ENCODE results near the gene VPS18. TPM values are rescaled to one million over a fixed set of nuclear protein-coding genes. Genes with fewer than 3 reads are reported as not detected.
A peak's percentile ranks its signal among the peaks of the same experiment; 100 is the strongest.

VPS18 gene
- 27.4 and 28.9 TPM in 2 replicates for total RNA-seq
- long read RNA-seq, transcript VPS18-201 (5 exons, 3,895 nt): major isoform, 12 of 24 reads
- long read RNA-seq, partial matches to known transcripts: 7 of 24 reads
- long read RNA-seq, other reads (novel, unspliced or antisense): 3 of 24 reads

GRCh38 chr15:40893733-40894680 lies at the start of gene VPS18:
Gene VPS18, plus strand, starts transcription at chr15:40894450. Its CDS starts 319 bp downstream, at chr15:40894769.
- Mint-ChIP-seq H3K36me3 (ENCODE audit: insufficient read depth) (peaks cover 11% of the 10 kb centered on the region), H3K4me3 (ENCODE audit: low read depth) (peak within 1 kb of the TSS; percentile 99), H3K4me1 (ENCODE audit: low read depth) (peaks cover 11% of the 10 kb centered on the region), H3K27ac (peak within 1 kb of the TSS; percentile 98), H3K9me3 (ENCODE audit: low read depth) (no peaks in the 10 kb centered on the region), H3K27me3 (peaks cover 3% of the 10 kb centered on the region)
- TF ChIP-seq CTCF (IDR thresholded peaks at IDR 0.05; ENCODE audit: unreplicated experiment): peak; percentile 81
- DNase-seq (ENCODE audit: low spot score, unreplicated experiment): peak; percentile 99

GRCh38 chr15:40844696-40845030 lies 49.6 kb upstream of the VPS18 start:
- H3K27me3 Mint-ChIP-seq: no peaks in the 10 kb centered on the region
- no peaks in the 10 kb centered on the region for H3K9me3 Mint-ChIP-seq (ENCODE audit: low read depth)

GRCh38 chr15:40845036-40845435 lies 49.2 kb upstream of the VPS18 start:
- H3K27ac Mint-ChIP-seq: peak overlapping the region; percentile 99
- H3K4me3 Mint-ChIP-seq (ENCODE audit: low read depth): peak overlapping the region; percentile 96
- no peaks in the 10 kb centered on the region for H3K27me3 Mint-ChIP-seq
- H3K4me1 Mint-ChIP-seq (ENCODE audit: low read depth): peaks cover 37% of the 10 kb centered on the region
- no peaks in the 10 kb centered on the region for H3K9me3 Mint-ChIP-seq (ENCODE audit: low read depth)
- TF ChIP-seq CTCF (IDR thresholded peaks at IDR 0.05; ENCODE audit: unreplicated experiment): no peak
- peaks cover 8% of the 10 kb centered on the region for H3K36me3 Mint-ChIP-seq (ENCODE audit: insufficient read depth)
- DNase-seq (ENCODE audit: low spot score, unreplicated experiment): no peak

More at GRCh38 chr15:40844696-40845030, 49.6 kb upstream of the VPS18 start:
- no peak for TF ChIP-seq CTCF (IDR thresholded peaks at IDR 0.05; ENCODE audit: unreplicated experiment)
- peak overlapping the region; percentile 96 for H3K4me3 Mint-ChIP-seq (ENCODE audit: low read depth)
- H3K36me3 Mint-ChIP-seq (ENCODE audit: insufficient read depth): peaks cover 8% of the 10 kb centered on the region
- H3K27ac Mint-ChIP-seq: peak overlapping the region; percentile 99
- peak; percentile 38 for DNase-seq (ENCODE audit: low spot score, unreplicated experiment)
- peaks cover 37% of the 10 kb centered on the region for H3K4me1 Mint-ChIP-seq (ENCODE audit: low read depth)

GRCh38 chr15:40845511-40846284 lies 48.6 kb upstream of the VPS18 start:
- Mint-ChIP-seq H3K4me1 (ENCODE audit: low read depth) (peaks cover 37% of the 10 kb centered on the region), H3K36me3 (ENCODE audit: insufficient read depth) (peaks cover 11% of the 10 kb centered on the region), H3K4me3 (ENCODE audit: low read depth) (peak overlapping the region; percentile 96), H3K27ac (peak overlapping the region; percentile 99), H3K27me3 (no peaks in the 10 kb centered on the region), H3K9me3 (ENCODE audit: low read depth) (no peaks in the 10 kb centered on the region)
- TF ChIP-seq CTCF (IDR thresholded peaks at IDR 0.05; ENCODE audit: unreplicated experiment): no peak
- peak; percentile 41 for DNase-seq (ENCODE audit: low spot score, unreplicated experiment)

- no peaks in the 10 kb centered on the region for H3K9me3 Mint-ChIP-seq (ENCODE audit: low read depth)
- H3K36me3 Mint-ChIP-seq (ENCODE audit: insufficient read depth): peaks cover 17% of the 10 kb centered on the region
- peaks cover 37% of the 10 kb centered on the region for H3K4me1 Mint-ChIP-seq (ENCODE audit: low read depth)
- H3K27me3 Mint-ChIP-seq: no peaks in the 10 kb centered on the region
- DNase-seq (ENCODE audit: low spot score, unreplicated experiment): no peak
- H3K4me3 Mint-ChIP-seq (ENCODE audit: low read depth): peak overlapping the region; percentile 96
- H3K27ac Mint-ChIP-seq: peak overlapping the region; percentile 99
- no peak for TF ChIP-seq CTCF (IDR thresholded peaks at IDR 0.05; ENCODE audit: unreplicated experiment)
These were observed 47.4 kb upstream of the VPS18 start for GRCh38 chr15:40846841-40847222.
